ENCODE data around the gene WDFY2. TPM values are rescaled to one million over a fixed set of nuclear protein-coding genes. Genes with fewer than 3 reads are reported as not detected.

Gene WDFY2
- polyA plus RNA-seq, 6 donors from 2014 or later, result 7.6 to 13.6 (median 8.0) TPM

DNA sequence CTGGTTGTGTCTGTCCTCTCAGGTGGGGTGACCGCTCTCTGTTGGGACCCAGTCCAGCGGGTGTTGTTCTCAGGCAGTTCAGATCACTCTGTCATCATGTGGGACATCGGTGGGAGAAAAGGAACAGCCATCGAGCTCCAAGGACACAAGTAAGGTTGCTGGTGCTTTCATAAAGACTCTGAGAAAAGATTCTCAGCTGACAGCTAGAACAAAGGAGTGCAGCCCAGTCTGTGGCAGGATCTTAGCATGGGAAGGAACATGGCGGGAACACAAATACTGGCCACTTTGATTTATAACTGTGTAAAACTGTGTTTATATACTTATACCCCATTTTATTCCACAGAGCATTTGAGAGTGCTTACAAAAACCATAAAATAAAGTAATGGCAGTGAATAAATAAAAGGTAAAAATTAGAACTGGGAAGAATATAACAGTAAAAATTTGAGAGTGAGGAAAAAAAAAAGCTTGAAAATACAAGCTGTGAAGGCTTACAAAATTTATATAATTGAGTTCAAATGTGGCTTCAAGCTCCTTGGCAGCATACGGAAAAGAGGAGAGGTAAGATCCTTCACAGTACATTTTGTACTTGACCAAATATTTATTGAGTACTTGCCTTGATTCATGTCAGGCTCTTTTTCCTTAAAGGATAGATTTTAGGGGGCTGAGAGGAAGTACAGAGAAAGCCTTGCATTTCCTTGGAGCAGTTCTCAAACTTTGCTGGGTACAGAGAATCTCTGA lies 154.9 kb downstream of the WDFY2 start:
- no peak overlapping the region for H3K4me3 Mint-ChIP-seq
- no peak for DNase-seq
- no peaks in the 10 kb centered on the region for H3K27me3 Mint-ChIP-seq
- no peaks in the 10 kb centered on the region for H3K9me3 Mint-ChIP-seq
- H3K27ac Mint-ChIP-seq, result peak overlapping the region in 3 of 6 donors; percentile 56 to 75 (median 59)
- peaks cover 6 to 39% of the 10 kb centered on the region in 2 donors for H3K36me3 Mint-ChIP-seq
- ATAC-seq (ENCODE audit: low read depth in 2 of 2), result no peak
- H3K4me1 Mint-ChIP-seq, result peaks cover 0 to 5% (median 2%) of the 10 kb centered on the region in 3 donors

DNA sequence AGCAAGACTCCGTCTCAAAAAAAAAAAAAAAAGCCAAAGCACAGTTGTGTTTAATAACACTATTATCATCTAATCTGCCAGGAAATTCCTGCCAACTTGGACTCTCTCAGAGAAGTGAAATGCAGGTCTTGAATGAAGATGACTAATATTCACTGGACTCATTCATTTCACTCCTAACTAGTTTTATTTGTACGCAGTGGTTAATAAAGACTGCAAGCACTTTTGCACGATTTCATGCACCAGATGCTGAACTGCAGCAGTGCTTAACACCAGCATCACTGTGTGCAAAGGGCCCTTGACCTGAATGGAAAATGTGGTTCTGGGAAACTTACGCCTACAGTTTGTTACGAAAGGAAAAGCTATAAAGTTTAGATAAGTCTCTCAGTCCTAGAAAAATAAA lies 156.4 kb downstream of the WDFY2 start:
- H3K4me3 Mint-ChIP-seq, result no peak overlapping the region
- no peaks in the 10 kb centered on the region for H3K9me3 Mint-ChIP-seq
- DNase-seq (no peak), ATAC-seq (ENCODE audit: low read depth in 2 of 2) (no peak)
- no peak overlapping the region for H3K27ac Mint-ChIP-seq
- peaks cover 14 to 48% of the 10 kb centered on the region in 2 donors for H3K36me3 Mint-ChIP-seq
- peaks cover 0 to 4% (median 2%) of the 10 kb centered on the region in 3 donors for H3K4me1 Mint-ChIP-seq
- no peaks in the 10 kb centered on the region for H3K27me3 Mint-ChIP-seq

DNA sequence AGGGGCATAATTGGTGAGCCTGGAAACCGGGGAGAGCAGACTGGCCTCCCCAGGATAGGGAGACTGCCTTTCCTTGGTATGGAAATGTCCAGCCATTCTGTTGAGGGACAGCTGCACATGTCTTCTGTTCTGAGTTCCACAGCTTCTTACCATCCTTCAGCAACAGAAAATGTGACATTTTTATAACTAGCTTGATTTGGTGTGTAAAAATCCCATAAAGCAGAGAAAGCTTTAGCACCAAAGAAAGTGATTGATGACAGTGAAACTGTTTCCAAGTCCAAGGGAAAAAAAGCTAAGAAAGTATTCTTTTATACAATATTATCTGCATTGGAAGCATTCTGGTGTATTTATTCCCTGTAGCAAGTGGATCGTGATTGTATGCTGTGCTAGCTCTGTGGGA lies 157.8 kb downstream of the WDFY2 start:
- H3K4me3 Mint-ChIP-seq, result no peak overlapping the region
- H3K27ac Mint-ChIP-seq, result no peak overlapping the region
- peaks cover 0 to 2% (median 0%) of the 10 kb centered on the region in 3 donors for H3K4me1 Mint-ChIP-seq
- no peaks in the 10 kb centered on the region for H3K27me3 Mint-ChIP-seq
- no peak for ATAC-seq (ENCODE audit: low read depth in 2 of 2)
- DNase-seq, result no peak
- peaks cover 14 to 48% of the 10 kb centered on the region in 2 donors for H3K36me3 Mint-ChIP-seq
- H3K9me3 Mint-ChIP-seq, result peaks cover 0 to 4% (median 0%) of the 10 kb centered on the region in 7 donors

DNA sequence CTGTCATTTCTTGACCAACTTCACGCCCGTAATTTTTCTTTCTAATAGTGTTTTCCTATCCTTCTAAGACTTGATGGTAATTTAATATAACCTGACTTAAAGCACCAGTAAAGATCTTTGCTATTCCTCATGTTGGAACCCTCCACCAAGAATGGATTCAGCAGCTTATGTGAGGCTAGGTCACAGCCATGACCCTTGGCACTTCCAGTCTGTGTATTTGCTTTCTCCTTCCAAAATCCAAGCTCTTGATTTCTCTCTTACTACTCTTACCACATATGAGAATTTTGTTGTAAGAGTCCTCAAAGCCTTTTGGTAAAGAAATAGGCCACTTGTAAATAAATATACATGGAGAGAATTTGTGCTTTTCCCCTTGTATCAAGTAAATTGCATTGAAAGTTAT lies 158.3 kb downstream of the WDFY2 start:
- Mint-ChIP-seq H3K4me3 (no peak overlapping the region), H3K36me3 (peaks cover 15 to 46% of the 10 kb centered on the region in 2 donors), H3K27me3 (no peaks in the 10 kb centered on the region), H3K27ac (peak overlapping the region in 1 of 6 donors; percentile 5), H3K9me3 (peaks cover 0 to 7% (median 5%) of the 10 kb centered on the region in 7 donors), H3K4me1 (peaks cover 0 to under 1% (median 0%) of the 10 kb centered on the region in 3 donors)
- ATAC-seq (ENCODE audit: low read depth in 2 of 2) (no peak), DNase-seq (no peak)

DNA sequence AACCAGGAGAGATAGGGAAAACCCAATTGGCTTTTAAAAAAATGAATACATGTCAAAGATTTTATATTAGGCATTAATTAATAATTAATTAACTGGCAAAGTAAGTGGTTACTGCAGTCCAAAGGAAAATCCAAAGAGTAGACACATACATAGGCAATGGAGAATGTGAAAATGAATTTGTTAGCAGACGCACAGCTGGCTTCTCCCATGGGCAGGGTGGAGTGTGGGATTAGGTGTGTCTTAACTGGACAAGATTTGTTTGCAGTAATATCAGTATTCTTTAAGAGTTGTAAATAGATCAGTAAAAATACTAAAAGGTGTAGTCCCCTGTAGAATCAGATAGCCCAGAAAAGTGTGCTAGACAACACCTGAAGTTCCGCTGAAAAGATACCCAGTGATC lies 161.0 kb downstream of the WDFY2 start:
- Mint-ChIP-seq H3K27me3 (no peaks in the 10 kb centered on the region), H3K27ac (no peak overlapping the region), H3K9me3 (peaks cover 0 to 19% (median 16%) of the 10 kb centered on the region in 7 donors), H3K4me3 (no peak overlapping the region), H3K36me3 (peaks cover 31 to 46% of the 10 kb centered on the region in 2 donors), H3K4me1 (no peaks in the 10 kb centered on the region)
- ATAC-seq (ENCODE audit: low read depth in 2 of 2), result no peak
- DNase-seq, result no peak

DNA sequence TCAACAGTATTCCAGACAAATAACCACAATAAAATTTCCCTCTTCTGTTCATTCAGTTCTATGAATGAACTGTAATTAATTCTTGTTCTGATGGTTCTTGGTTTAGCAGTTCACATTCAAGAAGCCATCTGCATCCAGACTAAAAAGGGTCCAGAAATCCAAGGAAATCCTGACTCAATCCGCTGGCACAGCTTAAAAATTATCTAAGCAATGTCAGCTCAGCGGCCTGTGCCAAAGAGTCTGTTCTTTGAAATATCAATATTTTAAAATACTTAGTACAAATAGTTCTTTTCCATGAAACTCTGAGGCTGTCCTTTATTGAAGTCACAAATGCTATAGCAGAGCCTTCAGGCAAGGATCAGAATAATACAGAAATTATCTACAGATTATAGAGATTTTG lies 162.5 kb downstream of the WDFY2 start:
- DNase-seq, result no peak
- peaks cover 0 to 19% (median 16%) of the 10 kb centered on the region in 7 donors for H3K9me3 Mint-ChIP-seq
- H3K27ac Mint-ChIP-seq, result no peak overlapping the region
- ATAC-seq (ENCODE audit: low read depth in 2 of 2), result no peak
- H3K4me1 Mint-ChIP-seq, result no peaks in the 10 kb centered on the region
- H3K36me3 Mint-ChIP-seq, result peaks cover 37 to 44% of the 10 kb centered on the region in 2 donors
- H3K27me3 Mint-ChIP-seq, result no peaks in the 10 kb centered on the region
- H3K4me3 Mint-ChIP-seq, result no peak overlapping the region

DNA sequence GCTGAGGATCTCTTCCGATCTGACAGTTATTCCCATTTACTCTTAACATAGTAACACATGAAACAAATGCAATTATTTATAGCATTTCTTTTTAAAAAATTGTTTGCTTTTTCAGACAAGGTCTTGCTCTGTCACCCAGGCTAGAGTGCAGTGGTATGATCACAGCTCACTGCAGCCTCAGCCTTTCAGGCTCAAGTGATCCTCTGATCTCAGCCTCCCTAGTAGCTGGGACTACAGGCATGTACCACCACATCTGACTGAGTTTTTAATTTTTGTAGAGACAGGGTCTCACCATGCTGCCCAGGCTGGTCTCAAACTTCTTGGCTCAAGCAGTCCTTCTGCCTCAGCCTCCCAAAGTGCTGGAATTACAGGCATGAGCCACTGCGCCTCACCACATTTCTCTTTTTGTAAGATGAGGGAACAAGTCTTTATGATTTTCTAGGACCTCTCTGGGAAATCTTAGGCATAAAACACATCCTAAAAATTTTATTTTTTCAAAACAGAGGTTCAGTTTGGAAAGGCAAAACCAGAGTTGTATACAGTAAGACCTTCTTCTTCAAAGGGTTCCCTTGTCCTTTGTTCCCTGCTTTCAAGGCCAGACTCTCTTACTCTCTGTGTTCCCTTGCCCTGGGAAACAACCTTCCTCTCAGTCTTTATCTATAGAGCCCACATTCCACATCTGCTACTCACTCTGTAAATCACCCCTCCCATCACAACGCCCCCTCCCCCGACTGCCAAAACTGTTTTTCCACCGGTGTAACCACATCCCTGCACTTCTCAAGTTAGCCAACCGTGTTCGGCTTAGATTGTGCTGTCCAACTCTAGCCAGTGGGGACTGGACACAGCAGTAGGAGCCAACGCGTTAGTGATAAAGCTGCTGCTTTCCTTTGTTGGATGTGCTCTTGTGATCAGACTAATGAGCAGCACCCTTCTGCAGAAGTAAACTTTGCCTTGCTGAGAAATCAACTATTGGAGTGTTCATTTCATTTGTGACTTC lies 163.5 kb downstream of the WDFY2 start:
- peaks cover 40 to 46% of the 10 kb centered on the region in 2 donors for H3K36me3 Mint-ChIP-seq
- no peaks in the 10 kb centered on the region for H3K27me3 Mint-ChIP-seq
- H3K4me3 Mint-ChIP-seq, result no peak overlapping the region
- no peak for ATAC-seq (ENCODE audit: low read depth in 2 of 2)
- peak overlapping the region in 1 of 6 donors; percentile 49 for H3K27ac Mint-ChIP-seq
- no peak for DNase-seq
- peaks cover 0 to 19% (median 16%) of the 10 kb centered on the region in 7 donors for H3K9me3 Mint-ChIP-seq
- no peaks in the 10 kb centered on the region for H3K4me1 Mint-ChIP-seq

DNA sequence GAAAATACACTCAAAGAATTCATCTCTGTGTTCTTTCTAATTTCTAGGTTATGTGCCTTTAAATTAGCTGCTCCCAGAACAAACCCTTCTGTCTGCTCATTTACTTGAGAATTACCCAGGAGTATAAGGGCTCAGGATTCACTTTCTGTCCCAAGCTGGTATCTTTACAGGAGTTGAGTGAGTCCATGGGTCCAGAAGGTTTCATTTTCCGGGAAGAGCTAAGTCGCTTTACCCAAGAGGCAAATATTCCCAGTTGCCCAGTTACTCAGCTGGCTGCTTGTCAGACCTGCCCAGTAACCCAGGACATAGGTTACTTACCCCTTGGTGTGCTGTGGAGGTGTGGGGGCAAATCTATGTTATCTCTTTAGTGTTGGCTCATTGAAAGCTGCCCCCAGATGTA lies 172.4 kb downstream of the WDFY2 start:
- ATAC-seq (ENCODE audit: low read depth in 2 of 2) (no peak), DNase-seq (no peak)
- no peaks in the 10 kb centered on the region for H3K9me3 Mint-ChIP-seq
- H3K4me3 Mint-ChIP-seq, result no peak overlapping the region
- no peaks in the 10 kb centered on the region for H3K27me3 Mint-ChIP-seq
- H3K4me1 Mint-ChIP-seq, result peaks cover 0 to 3% (median 2%) of the 10 kb centered on the region in 3 donors
- H3K27ac Mint-ChIP-seq, result no peak overlapping the region
- peaks cover 34 to 43% of the 10 kb centered on the region in 2 donors for H3K36me3 Mint-ChIP-seq

DNA sequence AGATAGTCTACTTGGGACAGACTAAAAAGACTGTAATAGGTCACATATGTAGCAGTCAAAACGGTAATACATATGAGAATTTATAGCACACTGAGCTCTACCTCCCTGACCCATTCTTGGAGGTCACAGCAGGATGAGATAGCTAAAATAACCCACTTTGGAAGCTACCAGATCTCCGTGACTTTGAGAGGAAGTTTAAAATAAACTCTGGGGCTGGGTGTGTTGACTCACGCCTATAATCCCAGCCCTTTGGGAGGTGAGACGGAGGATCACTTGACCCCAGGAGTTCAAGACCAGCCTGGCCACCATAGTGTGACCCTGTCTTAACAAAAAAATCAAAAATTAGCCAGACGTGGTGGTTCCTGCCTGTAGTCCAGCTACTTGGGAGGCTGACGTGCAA lies 174.4 kb downstream of the WDFY2 start:
- no peak for ATAC-seq (ENCODE audit: low read depth in 2 of 2)
- Mint-ChIP-seq H3K27ac (no peak overlapping the region), H3K27me3 (no peaks in the 10 kb centered on the region), H3K36me3 (peaks cover 22 to 44% of the 10 kb centered on the region in 2 donors), H3K9me3 (no peaks in the 10 kb centered on the region), H3K4me3 (no peak overlapping the region), H3K4me1 (peaks cover 11 to 21% (median 12%) of the 10 kb centered on the region in 3 donors)
- no peak for DNase-seq

DNA sequence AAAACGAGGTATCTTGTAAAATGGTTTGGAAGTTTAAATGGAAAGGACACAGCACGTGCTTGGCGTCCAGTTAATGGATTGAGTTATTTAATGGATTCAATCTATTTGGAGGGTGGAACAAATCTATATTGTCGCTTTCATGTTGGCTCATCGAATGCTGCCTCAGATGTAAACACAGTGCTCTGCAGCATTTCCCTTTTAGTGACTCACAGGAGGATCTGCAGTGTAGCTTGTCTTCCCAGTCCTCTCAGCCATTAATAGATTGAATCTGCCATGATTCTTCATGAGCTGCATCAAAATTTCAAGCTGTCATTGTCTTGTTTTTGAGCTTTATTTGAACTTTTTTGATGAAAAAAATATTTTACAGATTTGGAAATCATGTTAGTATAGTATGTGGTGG lies 175.0 kb downstream of the WDFY2 start:
- H3K27me3 Mint-ChIP-seq, result no peaks in the 10 kb centered on the region
- no peaks in the 10 kb centered on the region for H3K9me3 Mint-ChIP-seq
- H3K36me3 Mint-ChIP-seq, result peaks cover 19 to 39% of the 10 kb centered on the region in 2 donors
- ATAC-seq (ENCODE audit: low read depth in 2 of 2), result no peak
- no peak for DNase-seq
- H3K4me3 Mint-ChIP-seq, result no peak overlapping the region
- peaks cover 15 to 26% (median 16%) of the 10 kb centered on the region in 3 donors for H3K4me1 Mint-ChIP-seq
- peak overlapping the region in 1 of 6 donors; percentile 69 for H3K27ac Mint-ChIP-seq

DNA sequence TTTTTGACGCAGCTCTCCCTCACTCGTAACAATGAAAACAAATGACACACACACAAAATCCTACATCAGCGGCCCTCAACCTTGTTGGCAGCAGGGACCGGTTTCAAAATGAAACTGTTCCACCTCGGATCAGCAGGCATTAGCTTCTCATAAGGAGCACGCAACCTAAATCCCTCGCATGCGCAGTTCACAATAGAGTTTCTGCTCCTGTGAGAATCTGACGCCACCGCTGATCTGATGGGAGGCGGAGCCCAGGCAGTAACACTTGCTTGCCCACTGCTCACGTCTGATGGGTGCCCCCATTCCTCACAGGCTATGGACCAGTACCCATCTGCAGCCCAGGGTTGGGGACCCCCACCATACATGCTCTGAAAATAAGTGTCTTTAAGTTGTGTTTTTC lies 176.3 kb downstream of the WDFY2 start:
- Mint-ChIP-seq H3K9me3 (no peaks in the 10 kb centered on the region), H3K27ac (peak overlapping the region in 1 of 6 donors; percentile 27), H3K27me3 (no peaks in the 10 kb centered on the region)

DNA sequence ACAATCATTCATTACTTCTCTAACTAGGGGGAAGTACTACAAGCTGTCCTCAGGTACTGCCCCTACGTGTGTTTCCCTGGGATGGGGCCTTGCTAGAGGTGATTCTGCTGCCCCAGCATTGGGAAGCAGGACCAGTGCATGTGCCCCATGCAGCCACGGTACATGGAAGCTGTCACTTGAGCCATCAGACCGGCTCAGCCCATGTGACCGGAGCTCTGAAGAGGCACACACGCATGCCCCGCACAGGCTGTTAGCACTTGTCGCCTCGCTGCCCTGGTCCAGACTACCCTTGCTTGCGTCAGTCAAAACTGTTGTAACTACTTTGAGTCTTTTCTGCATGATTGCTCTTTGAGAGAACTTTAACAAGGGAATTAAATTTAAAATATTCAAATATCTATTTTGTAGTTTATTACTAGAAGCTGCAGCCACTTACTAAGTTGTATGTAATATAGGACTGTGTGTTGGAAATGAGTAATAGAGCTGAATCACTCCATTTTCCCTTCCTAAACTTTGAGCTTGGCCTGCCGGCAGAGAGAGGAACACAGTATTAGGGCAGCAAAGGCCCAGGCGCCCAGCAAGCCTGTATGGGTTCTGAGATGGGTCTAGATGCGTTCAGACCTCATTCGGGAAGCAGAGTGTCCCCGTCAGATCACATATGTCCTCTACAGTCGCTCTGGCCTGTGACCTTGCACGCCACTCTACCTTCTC lies 177.5 kb downstream of the WDFY2 start:
- Mint-ChIP-seq H3K36me3 (peaks cover 14 to 41% of the 10 kb centered on the region in 2 donors), H3K9me3 (no peaks in the 10 kb centered on the region), H3K4me3 (peak overlapping the region in 1 of 8 donors; percentile 26), H3K27ac (peak overlapping the region in 4 of 6 donors; percentile 40 to 72 (median 48)), H3K27me3 (no peaks in the 10 kb centered on the region), H3K4me1 (peaks cover 23 to 44% (median 23%) of the 10 kb centered on the region in 3 donors)
- no peak for DNase-seq
- no peak for ATAC-seq (ENCODE audit: low read depth in 2 of 2)

More for the DNA sequence above, 176.3 kb downstream of the WDFY2 start:
- ATAC-seq (ENCODE audit: low read depth in 2 of 2) (no peak), DNase-seq (no peak)
- H3K36me3 Mint-ChIP-seq, result peaks cover 18 to 34% of the 10 kb centered on the region in 2 donors
- H3K4me1 Mint-ChIP-seq, result peaks cover 23 to 36% (median 23%) of the 10 kb centered on the region in 3 donors
- no peak overlapping the region for H3K4me3 Mint-ChIP-seq

DNA sequence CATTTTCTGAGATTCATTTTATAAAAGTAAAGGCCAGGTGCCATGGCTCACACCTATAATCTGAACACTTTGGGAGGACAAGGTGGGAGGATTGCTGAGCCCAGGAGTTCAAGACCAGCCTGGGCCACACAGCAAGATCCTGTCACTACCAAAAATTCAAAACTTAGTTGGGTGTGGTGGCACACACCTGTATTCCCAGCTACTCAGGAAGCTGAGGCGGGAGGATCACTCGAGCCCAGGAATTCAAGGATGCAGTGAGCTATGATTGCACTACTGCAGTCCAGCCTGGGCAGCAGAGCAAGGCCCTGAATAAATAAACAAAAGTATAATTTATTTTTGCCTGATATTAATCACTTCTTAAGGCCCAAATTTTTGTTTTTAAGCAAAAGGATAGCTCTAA lies 179.2 kb downstream of the WDFY2 start:
- Mint-ChIP-seq H3K27me3 (no peaks in the 10 kb centered on the region), H3K36me3 (peaks cover 3 to 35% of the 10 kb centered on the region in 2 donors), H3K27ac (peak overlapping the region in 4 of 6 donors; percentile 32 to 92 (median 64)), H3K4me1 (peaks cover 23 to 44% (median 23%) of the 10 kb centered on the region in 3 donors), H3K9me3 (no peaks in the 10 kb centered on the region), H3K4me3 (peak overlapping the region in 1 of 8 donors; percentile 9)
- ATAC-seq (ENCODE audit: low read depth in 2 of 2) (no peak), DNase-seq (no peak)
